Progenitor cell of endocrine pancreas (in vitro differentiated cells): Measurements from ENCODE around the gene PLXNC1. TPM values are rescaled to one million over a fixed set of nuclear protein-coding genes. Genes with fewer than 3 reads are reported as not detected.

ENCODE experiments used
- DNase-seq: peaks from one replicate; pipeline ENCODE4 v3.0.0; 2021; ENCODE audit warnings: low spot score; ENCODE audit not compliant: unreplicated experiment
- H3K27ac Mint-ChIP-seq: 2 replicates; pipeline ENCODE4 v1.8.0; 2021; ENCODE audit warnings: mild to moderate bottlenecking, moderate library complexity, mixed read lengths
- H3K27me3 Mint-ChIP-seq: 2 replicates; pipeline ENCODE4 v1.8.0; 2021; ENCODE audit warnings: mixed read lengths
- H3K36me3 Mint-ChIP-seq: 2 replicates; pipeline ENCODE4 v1.8.0; 2022; ENCODE audit warnings: mixed read lengths; ENCODE audit not compliant: insufficient read depth
- H3K4me1 Mint-ChIP-seq: 2 replicates; pipeline ENCODE4 v1.8.0; 2021; ENCODE audit warnings: low read depth, mixed read lengths
- H3K4me3 Mint-ChIP-seq: 2 replicates; pipeline ENCODE4 v1.8.0; 2021; ENCODE audit warnings: low read depth, mild to moderate bottlenecking, moderate library complexity, mixed read lengths
- H3K9me3 Mint-ChIP-seq: 2 replicates; pipeline ENCODE4 v1.8.0; 2021; ENCODE audit warnings: low read depth, mixed read lengths
- total RNA-seq: library from RNA; stranded (reverse); gene quantifications from 2 replicates; pipeline ENCODE4 v1.2.1, GENCODE V29; 2021
- TF ChIP-seq, protein P1 (sequence below): fragments of 200-600 bp; sonication (generic); IDR thresholded peaks from one replicate; pipeline ENCODE4 v1.5.0; 2021; ENCODE audit warnings: antibody characterized with exemption, mild to moderate bottlenecking; ENCODE audit not compliant: unreplicated experiment

PLXNC1 gene
- total RNA-seq, 1 donor from 2014 or later: 25.7 TPM

DNA sequence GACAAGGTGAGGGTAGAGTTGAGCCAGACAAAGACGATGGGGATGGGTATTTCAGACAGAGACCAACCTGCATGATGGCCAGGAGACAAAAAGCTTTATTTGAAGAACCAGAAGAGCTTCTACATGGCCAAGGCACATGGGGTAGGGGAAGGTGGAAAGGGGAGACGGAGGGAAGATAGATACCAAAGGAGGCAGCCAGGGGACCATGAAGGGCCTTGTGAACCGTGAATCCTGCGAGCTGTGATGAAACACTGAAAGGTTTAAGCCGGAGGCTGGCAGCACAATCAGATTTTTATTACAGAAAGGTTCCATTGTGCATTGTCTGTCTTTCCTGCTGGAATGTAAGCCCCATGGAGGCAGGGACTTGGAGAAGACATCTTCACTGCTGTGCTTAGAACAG lies 72.4 kb downstream of the PLXNC1 start:
- no peaks in the 10 kb centered on the region for H3K27me3 Mint-ChIP-seq
- peaks cover under 1% of the 10 kb centered on the region for H3K4me1 Mint-ChIP-seq
- H3K4me3 Mint-ChIP-seq: no peak overlapping the region
- TF ChIP-seq, protein P1, sequence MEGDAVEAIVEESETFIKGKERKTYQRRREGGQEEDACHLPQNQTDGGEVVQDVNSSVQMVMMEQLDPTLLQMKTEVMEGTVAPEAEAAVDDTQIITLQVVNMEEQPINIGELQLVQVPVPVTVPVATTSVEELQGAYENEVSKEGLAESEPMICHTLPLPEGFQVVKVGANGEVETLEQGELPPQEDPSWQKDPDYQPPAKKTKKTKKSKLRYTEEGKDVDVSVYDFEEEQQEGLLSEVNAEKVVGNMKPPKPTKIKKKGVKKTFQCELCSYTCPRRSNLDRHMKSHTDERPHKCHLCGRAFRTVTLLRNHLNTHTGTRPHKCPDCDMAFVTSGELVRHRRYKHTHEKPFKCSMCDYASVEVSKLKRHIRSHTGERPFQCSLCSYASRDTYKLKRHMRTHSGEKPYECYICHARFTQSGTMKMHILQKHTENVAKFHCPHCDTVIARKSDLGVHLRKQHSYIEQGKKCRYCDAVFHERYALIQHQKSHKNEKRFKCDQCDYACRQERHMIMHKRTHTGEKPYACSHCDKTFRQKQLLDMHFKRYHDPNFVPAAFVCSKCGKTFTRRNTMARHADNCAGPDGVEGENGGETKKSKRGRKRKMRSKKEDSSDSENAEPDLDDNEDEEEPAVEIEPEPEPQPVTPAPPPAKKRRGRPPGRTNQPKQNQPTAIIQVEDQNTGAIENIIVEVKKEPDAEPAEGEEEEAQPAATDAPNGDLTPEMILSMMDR: no peak
- no peaks in the 10 kb centered on the region for H3K9me3 Mint-ChIP-seq
- no peak overlapping the region for H3K27ac Mint-ChIP-seq
- no peak for DNase-seq
- peaks cover 13% of the 10 kb centered on the region for H3K36me3 Mint-ChIP-seq

DNA sequence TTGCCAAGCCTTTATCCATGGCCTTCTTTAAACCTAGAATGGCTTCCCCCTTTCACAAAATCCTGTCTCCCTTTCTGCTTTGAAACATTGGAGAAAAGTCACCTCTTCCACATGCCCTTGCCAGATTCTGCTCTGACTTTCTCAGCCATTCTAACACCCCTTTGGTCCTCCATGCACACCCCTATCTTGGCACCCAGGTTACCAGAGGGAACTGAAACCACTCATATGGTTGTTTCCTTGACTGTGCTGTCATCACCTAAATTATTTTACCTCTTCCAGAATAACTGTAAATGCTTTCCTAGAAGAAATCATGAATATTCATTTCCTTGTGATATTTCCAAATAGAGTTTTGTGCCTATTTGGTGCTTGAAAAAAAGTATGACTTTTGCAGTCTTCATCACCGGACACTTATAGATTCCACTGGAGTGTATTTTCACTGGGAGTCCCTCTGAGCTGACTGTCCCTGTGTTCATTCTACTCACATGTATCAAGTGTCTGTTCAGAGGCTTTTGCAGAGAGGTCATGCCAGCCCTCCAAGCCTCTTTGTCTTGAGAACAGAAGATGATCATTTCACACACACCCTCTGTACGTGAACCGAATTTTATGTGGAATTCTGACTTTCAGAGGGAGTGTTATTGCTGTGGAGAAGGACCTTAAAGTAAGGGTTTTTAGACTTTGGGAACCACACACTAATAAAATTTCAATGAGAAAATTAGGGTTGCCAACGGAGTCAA lies 74.1 kb downstream of the PLXNC1 start:
- Mint-ChIP-seq H3K4me3 (no peak overlapping the region), H3K4me1 (peaks cover 2% of the 10 kb centered on the region), H3K36me3 (peaks cover 14% of the 10 kb centered on the region), H3K9me3 (no peaks in the 10 kb centered on the region), H3K27ac (no peak overlapping the region), H3K27me3 (no peaks in the 10 kb centered on the region)
- DNase-seq: no peak
- TF ChIP-seq, protein P1: no peak

DNA sequence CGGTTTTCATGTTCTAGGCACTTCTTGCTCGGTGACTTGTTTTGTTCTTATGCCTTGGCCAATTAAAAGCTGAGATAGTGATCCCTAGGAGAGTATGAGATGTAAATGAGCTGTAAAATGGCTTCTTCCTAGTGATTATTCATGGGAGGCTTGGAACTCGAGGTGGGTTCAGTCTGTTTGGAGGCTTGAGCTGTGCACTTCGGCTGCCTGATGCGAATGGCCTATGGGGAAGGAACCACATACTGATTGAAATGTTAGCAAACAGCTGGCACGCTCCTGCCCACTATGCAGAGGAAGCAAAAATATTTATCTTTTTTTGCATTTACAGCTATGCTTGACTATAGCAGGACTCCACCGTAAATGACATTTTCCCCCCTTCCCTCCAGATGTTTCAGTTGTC lies 75.5 kb downstream of the PLXNC1 start:
- TF ChIP-seq, protein P1: no peak
- no peaks in the 10 kb centered on the region for H3K9me3 Mint-ChIP-seq
- H3K4me3 Mint-ChIP-seq: no peak overlapping the region
- DNase-seq: no peak
- peaks cover 2% of the 10 kb centered on the region for H3K4me1 Mint-ChIP-seq
- no peak overlapping the region for H3K27ac Mint-ChIP-seq
- peaks cover 16% of the 10 kb centered on the region for H3K36me3 Mint-ChIP-seq
- no peaks in the 10 kb centered on the region for H3K27me3 Mint-ChIP-seq

DNA sequence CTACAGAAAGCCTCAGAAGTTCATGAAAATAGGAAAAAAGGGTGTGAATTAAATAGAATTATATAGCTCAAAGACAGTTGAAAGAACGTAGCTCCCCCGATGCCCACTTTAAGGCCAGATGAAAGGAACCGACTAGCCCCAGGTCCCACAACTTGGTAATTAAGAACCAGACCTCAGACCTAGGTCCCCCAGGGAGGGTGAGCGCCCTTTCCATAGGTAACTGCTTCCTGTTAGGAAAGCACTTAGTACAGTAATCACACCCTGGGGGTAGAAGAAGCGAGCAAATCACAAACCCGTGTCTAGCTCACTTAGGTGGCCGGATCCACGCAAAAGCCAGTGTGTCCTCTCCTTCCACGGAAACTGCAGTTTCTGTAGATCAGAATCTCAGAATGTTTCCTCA lies 77.1 kb downstream of the PLXNC1 start:
- no peak for DNase-seq
- TF ChIP-seq, protein P1: no peak
- H3K36me3 Mint-ChIP-seq: peaks cover 17% of the 10 kb centered on the region
- peaks cover 5% of the 10 kb centered on the region for H3K4me1 Mint-ChIP-seq
- no peak overlapping the region for H3K4me3 Mint-ChIP-seq
- H3K27ac Mint-ChIP-seq: no peak overlapping the region
- no peaks in the 10 kb centered on the region for H3K27me3 Mint-ChIP-seq
- H3K9me3 Mint-ChIP-seq: no peaks in the 10 kb centered on the region

DNA sequence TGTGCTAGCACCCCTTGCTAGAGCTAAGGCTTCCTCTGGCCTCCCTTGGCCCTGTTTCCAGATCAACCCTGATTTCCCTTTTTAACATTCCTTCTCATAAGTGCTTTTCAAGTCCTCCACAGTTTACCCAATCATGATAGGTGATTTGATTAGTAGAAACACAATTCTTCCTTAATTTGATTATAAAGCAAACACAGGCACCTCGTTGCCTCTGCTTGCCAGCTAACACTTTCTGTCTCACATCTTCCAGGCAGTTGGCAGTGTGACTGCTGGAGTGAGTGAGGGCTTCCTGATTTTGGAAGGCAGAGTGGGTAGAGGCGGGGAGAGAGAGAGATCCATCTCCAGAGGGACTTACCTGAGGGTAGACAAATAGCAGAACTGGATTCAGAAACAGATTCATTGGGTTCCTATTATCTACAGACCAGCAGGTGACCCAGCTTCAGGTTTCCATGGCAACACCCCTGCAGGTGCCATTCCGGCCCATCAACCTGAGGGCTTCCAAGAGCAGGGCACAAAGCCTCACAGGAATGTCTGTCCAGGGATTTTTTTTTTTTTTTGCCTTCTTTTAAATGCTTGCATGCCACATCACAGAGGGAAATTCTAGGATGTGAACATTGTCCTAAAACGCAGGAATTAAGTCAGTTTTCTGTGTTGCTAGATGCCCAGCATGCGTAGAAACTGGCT lies 77.7 kb downstream of the PLXNC1 start:
- Mint-ChIP-seq H3K4me3 (no peak overlapping the region), H3K27me3 (no peaks in the 10 kb centered on the region), H3K36me3 (peaks cover 14% of the 10 kb centered on the region), H3K4me1 (peaks cover 7% of the 10 kb centered on the region), H3K9me3 (no peaks in the 10 kb centered on the region), H3K27ac (no peak overlapping the region)
- TF ChIP-seq, protein P1: no peak
- no peak for DNase-seq
